Stimulated activated CD4-positive, alpha-beta T cell treated with anti-CD3 and anti-CD28 coated beads, Interleukin-1b, Interleukin-23, amount 100 ng/mL, for 1 hour (primary cell): ENCODE data around the gene BCAT1.

Experiments
- DNase-seq, 2 donors: peaks; one replicate each; pipeline ENCODE4 v3.0.0-alpha.2; 2020; ENCODE audit warnings: low read depth in 2 of 2

BCAT1 gene, protein sequence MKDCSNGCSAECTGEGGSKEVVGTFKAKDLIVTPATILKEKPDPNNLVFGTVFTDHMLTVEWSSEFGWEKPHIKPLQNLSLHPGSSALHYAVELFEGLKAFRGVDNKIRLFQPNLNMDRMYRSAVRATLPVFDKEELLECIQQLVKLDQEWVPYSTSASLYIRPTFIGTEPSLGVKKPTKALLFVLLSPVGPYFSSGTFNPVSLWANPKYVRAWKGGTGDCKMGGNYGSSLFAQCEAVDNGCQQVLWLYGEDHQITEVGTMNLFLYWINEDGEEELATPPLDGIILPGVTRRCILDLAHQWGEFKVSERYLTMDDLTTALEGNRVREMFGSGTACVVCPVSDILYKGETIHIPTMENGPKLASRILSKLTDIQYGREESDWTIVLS

DNA sequence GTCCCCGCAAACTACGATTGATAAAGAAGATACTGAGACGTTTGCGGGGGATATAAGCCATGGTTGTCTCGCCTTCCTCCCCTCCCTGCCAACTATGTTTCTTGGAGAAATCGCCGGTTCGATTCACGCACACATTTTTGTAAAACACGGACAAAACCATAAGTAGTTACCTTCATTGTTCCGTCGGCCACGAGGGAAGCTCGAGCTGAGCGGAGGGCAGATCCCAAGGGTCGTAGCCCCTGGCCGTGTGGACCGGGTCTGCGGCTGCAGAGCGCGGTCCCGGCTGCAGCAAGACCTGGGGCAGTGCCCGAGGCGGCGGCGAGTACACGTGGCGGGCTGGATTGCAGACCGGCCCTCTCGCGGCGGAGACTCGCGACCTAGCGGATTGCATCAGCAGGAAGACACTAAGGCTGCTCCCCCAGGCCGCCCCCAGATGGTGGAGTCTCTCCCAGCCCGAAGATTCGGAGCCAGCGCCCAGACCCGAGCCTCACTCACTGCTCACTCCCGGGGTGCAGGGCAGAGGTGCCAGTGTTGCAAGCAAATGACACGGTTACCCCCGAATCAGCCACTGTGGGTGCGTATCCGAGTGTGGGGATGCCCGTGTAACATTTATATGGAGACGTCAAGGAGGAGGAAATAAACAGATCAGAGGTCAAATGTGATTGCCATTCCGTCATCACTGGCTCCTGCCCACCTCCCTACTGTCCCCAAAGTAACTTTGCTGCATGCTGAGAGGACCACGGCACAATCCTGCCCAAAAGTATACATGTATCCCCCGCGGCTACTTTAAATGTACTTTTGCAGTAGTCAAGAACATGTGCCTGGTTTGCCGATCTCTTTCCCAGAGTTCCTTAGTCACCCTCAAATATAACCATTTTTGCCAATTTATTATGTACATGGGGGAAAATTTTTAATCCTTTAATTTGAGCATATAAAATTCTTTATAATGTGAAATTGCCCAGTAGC is at the start of gene BCAT1:
BCAT1 (minus strand) TSS at position 345 of the 966 bp plus-strand sequence; CDS start at position 176, 169 bp downstream.
- peak in 1 of 2 donors; percentile 12 for DNase-seq

DNA sequence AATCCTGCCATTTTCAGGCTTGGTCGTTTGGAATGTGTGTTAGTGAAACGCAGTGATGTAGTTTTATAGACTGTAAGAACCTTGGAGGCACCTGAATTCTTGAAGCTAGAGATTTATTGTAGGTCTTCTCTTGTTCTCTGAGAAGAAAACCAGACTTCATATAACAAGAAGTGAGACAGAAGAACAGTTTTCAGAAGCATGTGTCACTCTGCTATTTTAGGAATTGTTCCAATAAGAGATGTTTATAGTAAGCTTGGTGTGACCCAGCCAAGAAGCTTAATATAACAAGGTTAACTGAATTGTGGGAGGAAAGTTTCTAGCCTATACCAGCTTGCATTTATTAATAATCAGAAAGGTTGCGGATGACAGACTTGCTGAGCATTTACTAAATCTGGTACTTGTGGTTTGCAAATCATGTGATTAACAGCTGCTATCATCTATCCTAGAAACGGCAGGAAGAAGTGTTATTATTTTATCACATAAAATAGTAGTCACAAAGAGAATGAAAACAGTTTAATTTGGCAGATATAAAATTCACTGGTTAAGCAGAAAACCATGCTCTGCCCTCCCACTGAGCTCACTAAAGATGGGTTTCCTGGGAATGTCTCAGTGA is 49.2 kb upstream of the BCAT1 start:
- no peak for DNase-seq

DNA sequence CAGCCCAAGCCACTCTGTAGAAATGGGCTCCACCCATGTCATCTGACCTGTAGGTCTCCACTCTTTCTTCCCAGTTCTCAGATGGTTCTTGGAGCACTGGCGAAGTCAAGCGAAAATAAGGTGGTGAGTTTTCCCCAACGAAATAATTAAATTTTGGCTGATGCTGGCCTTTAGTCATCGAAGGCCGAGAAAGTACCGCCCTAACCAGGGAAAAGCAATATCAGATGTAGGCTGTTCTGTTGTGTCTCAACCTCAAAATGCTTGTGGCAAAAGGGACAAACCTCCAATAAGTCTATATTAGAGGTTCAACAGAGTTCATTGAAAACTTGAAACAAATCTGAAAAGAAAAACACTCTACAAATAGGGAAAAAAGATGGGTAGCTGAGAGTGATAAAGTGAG is 48.6 kb upstream of the BCAT1 start:
- no peak for DNase-seq

DNA sequence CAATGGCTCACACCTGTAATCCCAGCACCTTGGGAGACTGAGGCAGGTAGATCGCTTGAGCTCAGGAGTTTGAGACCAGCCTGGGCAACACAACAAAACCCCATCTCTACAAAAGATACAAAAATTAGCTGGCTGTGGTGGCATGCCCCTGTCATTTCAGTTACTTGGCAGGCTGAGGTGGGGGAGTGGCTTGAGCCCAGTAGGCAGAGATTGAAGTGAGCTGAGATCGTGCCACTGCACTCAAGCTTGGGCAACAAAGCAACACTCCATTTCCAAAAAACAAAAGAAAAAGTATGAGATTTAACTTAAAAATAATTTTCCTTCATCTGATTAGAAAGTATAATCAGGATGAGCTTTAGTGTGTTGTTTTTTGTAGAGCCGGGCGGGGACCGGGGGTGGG is 47.9 kb upstream of the BCAT1 start:
- no peak for DNase-seq

DNA sequence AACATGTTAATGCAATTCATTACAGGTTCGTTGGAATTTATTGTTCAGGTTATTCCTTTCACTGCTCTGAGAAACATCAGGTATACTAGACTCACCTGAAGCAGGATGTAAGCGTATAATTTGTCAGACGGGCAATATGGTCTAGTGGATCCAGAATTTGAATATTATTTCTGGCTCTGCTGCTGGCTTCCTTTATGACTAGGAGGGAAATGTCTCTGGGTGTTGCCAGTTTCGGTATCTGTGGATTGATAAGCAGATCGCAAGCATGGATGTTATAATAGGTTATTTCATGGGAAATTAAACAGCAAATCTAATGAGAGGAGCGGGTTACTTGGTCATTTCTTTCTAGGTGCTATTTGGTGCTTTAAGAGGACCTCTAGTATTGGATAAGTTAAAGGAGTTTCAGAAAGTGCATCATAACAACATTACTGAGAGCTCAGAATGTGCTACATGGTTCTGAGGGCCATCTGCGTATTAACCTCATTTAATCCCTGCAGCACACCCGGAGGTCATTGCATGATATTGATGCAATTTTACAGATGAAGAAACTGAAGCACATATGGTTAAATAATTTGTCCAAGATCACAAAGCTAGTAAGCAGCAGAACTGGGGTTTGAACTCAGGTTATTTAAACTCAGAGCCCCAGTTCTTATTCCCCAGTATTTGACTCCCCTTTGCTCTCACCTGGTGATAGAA is 47.3 kb upstream of the BCAT1 start:
- no peak for DNase-seq

DNA sequence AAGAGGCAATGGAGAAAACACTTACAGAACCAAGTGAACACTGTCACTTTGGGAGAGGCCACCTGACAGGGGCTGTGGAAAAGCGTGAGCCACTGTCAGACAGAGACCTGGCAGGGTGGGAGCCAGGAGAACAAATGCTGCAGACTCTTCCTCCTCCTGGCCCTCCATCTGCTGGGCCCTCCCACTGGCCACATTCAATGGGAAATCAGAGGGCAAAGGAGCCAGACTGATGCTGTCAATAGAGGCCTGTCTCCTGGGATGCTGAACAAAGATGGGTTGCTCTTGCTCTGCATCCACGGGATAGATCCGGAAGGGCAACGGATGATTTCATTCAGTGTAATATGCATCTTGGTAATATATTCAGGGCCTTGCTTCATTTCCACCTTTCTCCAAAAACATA is 44.9 kb upstream of the BCAT1 start:
- DNase-seq: no peak

DNA sequence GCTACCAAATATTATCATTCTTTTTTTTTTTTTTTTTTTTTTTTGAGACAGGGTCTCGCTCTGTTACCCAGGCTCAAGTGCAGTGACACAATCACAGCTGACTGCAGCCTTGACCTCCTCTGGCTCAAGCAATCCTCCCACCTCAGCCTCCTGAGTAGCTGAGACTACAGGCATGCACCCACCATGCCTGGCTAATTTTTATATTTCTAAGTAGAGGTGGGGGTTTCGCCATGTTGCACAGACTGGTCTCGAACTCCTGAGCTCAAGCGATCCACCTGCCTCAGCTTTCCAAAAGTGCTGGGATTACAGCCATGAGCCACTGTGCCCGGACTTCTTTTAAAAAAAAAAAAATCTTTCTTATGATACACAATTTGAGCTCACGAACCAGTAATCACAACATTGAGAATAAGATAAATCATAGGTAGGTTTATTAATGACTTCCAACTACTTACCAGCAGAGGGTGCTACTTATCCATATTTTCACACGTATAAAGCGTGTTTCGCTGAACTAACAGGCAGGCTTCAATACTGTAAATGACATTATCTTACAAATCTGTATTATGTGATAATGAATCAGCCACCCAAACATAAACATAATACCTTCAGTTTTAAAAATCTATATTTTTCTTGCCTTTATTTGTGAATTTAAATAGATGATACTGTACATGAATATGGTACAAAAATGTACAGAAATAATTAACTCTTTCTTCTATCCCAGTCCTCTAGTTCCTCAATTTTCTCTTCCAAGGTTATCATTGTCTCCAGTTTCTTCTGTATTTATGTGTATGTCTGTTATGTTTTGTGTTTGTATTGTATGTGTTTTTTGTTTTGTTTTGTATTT is 42.5 kb upstream of the BCAT1 start:
- DNase-seq: no peak

DNA sequence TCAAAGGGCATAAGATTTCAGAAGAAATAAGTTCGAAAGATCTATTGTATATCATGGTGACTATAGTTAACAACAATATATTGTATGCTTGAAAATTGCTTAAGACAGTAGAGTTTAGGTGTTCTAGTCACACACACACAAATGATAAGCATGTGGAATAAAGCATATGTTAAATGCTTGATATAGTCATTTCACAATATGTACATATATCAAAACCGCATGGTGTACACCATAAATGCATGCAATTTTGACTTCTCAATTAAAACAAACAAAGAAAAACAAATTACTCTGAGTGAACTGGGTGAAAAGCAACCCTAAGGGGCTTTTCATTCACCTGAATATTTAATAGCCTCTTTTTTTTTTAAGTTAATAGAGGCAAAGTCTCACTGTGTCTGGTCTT is 40.3 kb upstream of the BCAT1 start:
- no peak for DNase-seq

DNA sequence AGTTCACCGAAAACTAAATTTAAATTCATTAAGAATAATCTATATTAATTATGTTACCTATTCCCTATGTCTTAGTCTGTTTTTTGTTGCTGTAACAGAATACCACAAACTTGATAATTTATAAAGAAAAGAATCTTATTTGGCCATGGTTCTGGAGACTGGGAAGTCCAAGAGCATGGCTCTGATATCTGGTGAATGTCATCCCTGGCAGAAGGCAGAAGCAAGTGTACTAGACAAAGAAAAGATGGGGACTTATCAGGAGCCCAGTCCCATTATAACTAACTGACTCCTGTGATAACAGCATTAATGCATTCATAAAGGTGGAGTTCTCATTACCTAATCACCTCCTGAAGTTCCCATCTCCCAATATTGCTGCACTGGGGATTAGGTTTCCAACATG is 33.3 kb upstream of the BCAT1 start:
- no peak for DNase-seq

DNA sequence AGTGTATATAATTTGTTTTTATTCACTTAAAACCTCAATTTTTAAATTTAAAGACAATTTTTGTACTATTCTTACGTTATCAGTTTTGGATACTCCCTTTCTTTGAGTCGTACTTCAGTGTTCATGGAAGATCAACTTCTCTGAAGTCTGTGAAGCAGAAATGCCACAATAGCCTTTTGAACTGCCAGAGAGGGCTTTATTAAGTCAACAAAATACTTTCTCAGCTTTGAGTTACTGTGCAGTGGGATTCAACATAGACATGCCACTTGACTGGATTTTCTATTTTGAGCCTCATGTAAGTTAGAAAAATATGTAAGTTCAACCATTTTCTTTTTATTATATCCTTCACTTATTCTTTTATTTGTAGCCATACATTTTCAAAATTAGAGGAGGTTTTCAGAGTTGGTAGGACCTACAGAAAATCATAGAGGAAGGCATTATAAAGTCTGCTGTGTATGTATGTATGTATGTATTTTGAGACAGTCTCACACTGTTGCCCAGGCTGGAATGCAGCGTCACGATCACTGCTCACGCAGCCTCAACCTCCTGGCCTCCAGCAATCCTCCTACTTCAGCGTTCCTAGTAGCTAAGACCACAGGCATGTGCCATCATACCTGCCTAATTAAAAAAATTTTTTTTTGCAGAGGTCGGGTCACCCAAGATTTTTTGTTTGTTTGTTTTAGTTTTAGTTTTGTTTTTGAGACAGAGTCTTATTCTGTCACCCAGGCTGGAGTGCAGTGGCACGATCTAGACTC is 31.3 kb upstream of the BCAT1 start:
- no peak for DNase-seq

DNA sequence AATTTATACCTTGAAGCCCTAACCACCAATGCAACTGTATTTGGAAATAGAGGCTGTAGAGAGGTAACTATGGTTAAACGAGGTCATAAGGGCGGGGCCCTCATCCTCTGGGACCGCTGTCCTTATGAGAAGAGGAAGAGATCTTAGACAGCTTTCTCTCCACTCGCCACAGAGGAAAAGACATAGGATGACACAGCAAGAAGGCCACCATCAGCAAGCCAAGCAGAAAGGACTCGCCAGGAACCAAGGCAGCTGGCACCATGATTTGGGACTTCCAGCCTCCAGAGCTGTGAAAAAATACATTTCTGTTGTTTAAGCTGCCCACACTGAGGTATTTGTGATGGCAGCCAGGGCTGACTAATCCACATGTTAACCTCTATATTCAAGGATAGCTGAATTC is 30.4 kb upstream of the BCAT1 start:
- no peak for DNase-seq

DNA sequence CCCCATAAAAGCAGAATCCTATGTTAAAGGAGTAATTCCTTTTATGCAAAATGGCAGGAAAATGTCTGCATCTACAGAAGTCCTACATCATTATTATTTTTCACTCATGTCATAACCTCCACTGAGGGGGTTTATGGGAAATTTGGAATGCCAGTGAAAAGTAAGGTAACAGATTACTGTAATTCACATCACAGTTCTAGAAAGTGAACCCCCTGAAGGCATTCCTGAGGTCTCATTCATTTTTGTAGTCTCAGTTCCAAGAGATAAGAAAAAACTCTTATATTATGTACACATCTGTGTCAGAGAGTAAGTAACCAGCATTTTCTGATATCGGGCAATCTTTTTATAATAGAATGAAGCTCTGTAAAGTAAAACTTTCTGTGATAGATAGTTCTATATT is 28.8 kb upstream of the BCAT1 start:
- no peak for DNase-seq

DNA sequence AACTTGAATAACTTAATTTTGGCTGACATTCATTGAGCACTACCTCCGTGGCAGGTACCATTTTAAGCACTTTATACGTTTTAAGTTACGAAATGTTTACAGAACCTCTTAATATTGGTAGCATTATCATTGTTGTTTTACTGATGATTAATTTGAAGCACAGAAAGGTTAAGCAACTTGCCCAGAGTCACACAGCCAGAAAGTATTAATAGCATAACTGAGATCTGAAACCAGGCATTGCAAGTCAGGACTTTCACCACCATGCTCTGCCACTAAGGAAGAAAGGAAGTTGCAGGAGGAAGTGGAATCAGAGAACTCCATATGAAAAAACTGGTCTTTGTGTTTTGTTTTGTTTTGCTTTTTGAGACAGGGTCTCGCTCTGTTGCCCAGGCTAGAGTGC is 28.2 kb upstream of the BCAT1 start:
- DNase-seq: no peak

DNA sequence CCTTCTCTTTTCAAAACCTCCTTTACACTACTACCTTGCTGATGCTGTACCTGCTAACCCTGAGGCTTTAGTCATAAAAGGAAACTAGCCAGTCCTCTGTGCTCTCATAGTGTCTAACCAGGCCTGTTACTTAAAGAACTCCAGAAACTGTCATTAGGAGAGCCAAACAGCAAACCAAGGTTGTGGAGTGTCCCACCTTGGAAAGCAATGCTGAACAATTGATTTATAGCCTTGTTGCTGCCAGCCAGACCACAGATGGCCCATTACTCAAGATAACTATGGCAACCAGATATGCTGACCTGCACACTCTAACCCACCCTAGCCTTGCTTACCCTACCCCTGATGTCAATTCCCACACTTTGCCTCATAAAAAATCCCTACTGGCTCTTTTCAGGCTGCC is 26.5 kb upstream of the BCAT1 start:
- no peak for DNase-seq

DNA sequence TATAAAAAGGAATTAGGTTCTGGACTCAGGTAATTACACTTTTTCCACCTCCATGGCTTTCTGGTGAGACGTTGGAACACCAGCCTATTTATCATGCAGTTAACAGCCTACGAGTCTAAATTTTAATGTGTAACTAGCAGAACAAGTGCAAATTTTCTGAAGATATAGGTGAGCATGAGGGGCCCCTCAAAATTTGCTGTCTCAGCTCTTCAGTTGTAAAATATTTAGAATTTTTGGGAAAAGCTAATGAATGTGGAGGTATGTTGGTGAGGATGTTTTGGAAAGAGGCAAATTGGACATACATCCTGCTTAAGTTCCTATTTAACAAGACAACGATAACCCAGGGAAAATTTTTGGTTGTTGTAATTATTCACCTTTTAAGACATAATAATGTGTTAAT is 25.3 kb upstream of the BCAT1 start:
- no peak for DNase-seq

DNA sequence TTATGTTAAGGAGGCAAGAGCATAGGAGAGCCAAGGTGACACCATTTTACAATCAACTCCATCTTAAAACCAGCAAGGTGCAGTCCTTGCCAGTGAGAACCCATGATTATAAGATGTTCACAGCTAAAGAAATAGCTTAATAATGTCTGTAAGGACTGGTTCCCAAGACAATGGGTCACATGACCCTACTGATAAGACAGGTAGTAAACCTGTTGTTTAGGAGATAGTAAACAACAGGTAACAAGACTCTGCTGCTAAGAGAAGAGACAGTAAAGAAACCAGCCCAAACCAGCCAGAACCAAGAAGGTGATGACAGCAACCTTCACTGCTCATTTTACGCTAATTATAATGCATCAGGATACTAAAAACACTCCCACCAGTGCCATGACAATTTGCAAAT is 23.2 kb upstream of the BCAT1 start:
- DNase-seq: no peak

DNA sequence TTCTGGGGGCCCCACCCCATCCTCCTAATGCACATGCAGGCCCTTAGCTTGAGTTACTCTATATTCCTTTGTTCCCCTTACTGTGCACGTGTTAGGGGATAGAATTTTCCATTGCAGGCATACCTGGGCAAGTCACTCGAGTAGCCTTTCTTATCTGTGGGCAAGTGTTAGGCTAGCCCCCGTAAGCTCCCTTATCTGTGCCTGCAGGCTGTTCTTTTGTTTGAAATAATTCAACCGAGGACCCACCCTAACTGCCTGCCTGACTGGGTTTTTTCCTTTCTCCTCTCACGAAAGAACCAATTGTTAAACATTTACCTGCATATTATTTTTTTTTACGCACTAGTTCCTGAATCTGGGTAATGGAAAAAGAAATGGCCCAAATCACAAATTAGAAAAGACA is 21.3 kb upstream of the BCAT1 start:
- DNase-seq: no peak

DNA sequence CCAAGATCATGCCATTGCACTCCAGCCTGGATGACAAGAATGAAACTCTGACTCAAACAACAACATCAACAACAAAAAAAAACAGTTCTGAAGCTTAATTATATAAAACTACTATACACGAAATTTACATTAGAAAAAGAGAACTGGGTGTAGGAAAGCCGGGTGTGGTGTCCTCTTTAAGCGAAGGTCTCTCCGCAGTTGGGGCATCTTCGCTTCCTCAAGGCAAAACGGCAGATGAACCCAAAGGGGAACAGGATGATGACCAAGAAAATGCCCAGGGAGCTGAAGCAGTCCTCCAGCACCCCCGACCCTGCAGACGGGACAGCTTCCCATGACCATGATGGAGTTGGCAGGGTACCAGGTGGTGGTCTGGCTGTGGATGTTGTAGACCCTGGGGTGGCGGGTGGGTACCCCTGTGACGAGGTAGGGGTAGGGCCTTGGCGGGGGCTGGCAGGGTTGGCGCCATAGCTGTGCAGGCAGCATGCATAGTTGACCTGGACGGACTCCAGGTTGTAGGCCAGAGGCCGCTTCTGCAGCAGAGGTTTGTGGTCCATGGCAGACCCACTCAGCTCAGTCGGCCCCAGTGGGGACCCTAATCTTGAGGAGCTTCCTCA is 18.2 kb upstream of the BCAT1 start:
- no peak for DNase-seq

DNA sequence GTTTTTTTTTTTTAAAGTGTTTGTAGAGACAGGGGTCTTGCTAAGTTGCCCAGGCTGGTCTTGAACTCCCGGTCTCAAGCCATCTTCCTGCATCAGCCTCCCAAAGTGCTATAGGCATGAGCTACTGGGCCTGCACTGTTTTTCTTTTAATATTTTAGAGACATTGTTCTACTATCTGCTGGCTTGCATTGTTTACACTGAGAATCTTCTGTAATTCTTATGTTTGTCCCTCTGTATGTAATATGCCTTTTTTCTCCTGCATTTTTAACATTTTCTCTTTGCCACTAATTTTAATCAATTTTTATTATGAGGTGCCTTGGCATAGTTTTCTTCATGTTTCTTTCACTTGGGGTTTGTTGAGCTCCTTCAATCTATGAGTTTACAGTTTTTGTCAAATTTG is 15.4 kb upstream of the BCAT1 start:
- no peak for DNase-seq
